HG02840 (cell line): ENCODE results near the gene PSPN.

Experiments used
- ATAC-seq: cut with Tn5 transposase; IDR thresholded peaks from one replicate; pipeline ENCODE4 v1.9.1; 2021; ENCODE audit warnings: mild to moderate bottlenecking, moderate library complexity, moderate number of reproducible peaks; ENCODE audit not compliant: unreplicated experiment, low FRiP score

PSPN gene, protein sequence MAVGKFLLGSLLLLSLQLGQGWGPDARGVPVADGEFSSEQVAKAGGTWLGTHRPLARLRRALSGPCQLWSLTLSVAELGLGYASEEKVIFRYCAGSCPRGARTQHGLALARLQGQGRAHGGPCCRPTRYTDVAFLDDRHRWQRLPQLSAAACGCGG

GRCh38 chr19:6375411-6376010 is at the start of gene PSPN:
Gene PSPN (minus strand): TSS chr19:6375933. CDS start chr19:6375849, 84 bp downstream.
- no peak for ATAC-seq

GRCh38 chr19:6424939-6425731 is 49.4 kb upstream of the PSPN start:
- ATAC-seq = peak; percentile 86

DNA sequence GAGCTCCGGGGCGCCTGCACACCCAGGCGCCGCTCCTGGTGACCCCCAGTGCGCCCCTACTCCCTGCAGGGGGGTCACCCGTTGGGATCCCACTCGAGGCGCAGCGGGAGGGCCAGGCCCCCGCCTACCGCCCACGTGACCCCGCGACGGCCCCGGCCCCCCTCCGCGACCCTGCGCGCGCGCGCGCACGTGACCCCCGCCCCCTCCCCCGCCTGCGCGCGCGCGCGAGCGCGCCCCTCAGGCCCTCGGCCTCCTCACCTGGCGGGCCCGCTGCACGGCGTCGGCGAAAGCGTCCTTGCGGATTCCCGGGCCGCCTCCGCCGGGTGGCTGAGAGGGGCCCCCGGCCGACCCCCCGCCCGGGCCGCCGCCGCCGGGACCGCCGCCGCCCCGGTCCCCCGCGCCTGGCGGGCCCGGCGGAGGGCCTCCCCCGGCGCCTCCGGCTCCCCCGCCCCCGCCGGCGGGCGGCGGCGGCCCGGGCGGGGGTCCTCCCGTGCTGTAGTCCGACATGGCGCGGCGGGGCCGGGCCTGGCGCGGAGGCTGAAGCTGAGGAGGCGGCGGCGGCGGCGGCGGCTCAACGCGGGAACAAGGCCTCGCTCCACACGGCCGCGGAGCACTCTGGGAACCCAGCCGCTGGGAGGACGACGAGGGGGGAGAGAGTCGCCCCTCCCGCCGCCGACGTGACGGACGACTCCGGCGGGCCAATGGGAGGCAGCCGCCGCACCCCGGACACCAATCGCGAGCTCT is 48.6 kb upstream of the PSPN start, which contains the start of gene KHSRP:
Gene KHSRP (minus strand): TSS at position 617 of the 744 bp plus-strand sequence. CDS start 110 bp downstream, at position 507.
- no peak for ATAC-seq

DNA sequence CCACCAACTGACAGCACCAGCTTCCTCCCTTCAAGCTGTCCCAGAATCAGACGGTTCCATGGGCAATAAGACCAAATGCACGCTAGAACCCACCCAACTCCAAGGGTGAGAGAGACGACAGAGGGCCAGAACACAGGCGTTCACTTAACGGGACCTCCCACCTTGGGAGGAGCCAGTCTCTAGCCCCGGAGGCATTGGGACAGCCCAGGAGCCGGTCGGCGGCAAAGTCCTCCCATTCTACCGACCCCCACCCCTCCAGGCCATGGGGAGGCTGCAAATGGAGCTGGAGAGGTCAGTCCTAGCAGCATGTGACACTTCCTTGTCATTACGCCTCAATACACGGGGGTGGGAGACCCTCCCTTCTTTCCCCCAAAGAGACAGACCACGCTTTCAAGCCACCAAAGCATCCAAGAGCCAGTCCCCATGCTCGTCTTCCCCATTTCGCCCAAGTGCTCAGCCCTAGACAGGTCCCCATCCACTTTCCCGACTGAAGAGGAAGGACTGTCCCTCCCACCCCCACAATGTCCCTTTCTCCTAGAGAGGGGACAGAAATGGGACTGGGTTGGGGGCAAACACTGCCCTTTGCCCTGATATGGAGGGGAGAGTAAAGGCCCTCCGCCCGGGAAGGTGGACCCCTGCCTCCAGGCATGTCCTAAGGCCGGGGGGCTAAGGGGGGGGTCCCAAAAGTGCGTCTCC is 47.9 kb upstream of the PSPN start:
- no peak for ATAC-seq

- ATAC-seq = no peak
Observed at GRCh38 chr19:6421075-6422014, 45.6 kb upstream of the PSPN start.

- no peak for ATAC-seq
Observed at GRCh38 chr19:6418562-6418932, 42.8 kb upstream of the PSPN start.

DNA sequence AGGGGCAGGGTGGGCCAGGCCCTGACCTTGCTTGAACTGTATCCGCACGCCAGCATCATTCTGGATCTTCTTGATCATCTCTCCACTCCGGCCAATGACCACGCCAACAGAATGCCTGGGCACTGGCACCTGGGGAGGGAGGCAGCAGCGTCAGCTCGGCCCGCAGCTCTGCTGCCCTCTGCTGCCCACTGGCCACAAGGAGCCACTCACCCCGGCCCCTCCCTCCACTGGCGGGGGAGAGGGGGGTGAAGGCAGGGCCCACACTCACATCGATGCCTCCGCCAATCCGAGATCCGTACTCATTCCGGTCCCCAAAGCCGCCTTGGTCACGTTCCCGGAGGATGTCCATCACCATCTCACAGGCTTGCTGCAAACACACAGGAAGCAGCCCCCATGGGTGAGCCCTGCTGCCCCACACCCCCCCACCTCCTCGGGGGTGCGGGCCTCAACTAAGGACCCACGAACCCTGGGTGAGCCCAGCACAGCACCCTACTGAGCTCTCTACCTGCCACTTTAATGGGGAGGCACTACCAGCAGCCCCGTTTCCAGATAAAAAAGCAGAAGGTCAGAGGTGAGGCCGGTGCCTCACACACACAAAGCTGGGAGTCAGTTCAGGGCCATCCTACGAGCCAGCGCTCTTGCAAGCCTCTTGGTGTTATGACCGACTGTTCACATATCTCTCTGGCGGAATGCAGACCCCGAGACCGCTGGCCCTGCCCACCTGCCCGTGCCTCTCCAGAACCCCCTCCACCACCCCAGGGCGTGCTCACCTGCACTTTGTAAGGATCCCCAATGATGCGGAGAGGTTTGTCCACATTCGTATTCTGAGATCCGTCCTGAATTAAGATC is 42.2 kb upstream of the PSPN start:
- ATAC-seq = no peak

- ATAC-seq = no peak
Observed at GRCh38 chr19:6416658-6417405, 41.1 kb upstream of the PSPN start.

GRCh38 chr19:6415591-6416190 is 40.0 kb upstream of the PSPN start:
- no peak for ATAC-seq

DNA sequence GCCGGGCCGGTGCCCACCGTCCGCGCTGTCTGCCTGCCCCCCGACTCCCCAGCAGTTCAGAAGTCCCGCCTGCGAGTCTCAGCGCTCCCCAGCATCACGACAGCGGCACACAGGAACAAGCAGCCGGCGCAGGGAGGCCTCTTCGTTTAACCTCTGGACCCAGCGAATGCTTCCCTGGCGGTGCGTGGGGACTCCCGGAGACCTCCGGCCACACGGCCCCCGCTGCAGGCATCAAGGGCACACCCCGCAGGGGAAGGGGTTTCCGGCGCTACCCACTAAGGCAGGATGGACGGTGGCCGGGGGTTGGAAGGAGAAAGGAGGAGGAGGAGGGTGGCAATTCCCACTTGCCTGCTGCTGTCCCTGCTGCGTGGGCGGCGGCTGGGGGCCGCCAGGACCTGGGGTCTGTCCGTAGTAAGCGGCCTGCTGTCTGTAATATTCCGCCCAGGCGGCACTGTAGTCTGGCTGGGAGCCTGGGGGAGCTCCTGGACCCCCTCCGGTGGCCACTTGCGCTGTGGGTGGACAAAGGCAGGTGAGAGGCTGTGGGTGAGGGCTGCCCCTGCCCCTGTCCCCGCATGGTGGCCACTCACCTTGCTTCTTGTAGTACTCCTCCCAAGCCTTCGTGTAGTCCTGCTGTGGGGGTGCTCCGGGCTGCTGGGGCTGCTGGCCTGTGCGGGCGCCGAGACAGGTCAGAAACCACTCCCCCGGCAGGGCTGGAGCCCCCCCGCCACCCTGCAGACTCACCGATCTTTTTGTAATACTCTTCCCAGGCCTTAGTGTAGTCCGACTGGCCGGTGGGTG is 39.3 kb upstream of the PSPN start:
- no peak for ATAC-seq

DNA sequence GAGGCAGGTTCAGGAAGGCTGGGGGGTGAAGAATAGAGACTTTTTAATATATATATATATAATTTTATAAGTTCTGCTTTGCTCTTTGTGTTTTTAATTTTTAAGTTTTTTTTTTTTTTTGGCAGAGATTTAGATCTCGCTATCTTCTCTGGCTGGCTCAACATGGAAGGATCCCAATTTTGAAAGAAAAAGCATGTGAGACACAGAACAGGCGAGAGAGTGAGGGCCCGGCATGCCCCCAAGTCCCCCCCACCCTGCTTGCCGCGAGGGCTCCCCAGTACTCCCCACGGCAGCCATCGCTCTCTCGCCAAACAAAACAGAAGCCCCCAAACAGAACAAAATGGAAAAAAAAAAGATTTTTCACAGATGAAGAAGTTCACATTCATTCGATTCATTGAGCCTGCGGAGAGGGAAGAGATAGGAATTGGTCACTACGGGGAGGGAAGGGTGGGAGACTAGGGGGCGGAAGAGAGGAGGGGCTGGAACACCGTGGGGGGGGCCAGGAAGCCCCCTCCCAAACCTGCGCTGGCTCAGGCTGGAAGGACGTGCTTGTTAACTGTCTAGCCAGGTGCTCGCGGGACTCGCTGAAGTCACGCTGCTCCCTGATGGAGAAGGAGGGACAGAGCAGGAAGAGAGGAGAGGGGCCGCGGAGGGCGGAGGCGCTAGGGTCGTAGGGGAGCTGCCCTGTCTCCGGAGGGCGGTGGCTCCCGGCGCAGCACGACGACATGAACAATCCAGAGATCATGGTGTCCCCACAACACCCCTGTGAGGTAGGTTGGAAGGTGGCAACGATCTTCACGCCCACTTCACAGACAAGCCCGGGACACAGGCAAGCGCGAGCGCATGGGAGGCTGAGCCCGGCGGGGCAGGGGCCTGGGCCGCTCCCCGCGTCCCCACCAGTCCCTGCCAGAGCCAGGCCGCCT is 38.2 kb upstream of the PSPN start:
- no peak for ATAC-seq

- ATAC-seq = no peak
Observed at GRCh38 chr19:6413291-6413690, 37.6 kb upstream of the PSPN start.

DNA sequence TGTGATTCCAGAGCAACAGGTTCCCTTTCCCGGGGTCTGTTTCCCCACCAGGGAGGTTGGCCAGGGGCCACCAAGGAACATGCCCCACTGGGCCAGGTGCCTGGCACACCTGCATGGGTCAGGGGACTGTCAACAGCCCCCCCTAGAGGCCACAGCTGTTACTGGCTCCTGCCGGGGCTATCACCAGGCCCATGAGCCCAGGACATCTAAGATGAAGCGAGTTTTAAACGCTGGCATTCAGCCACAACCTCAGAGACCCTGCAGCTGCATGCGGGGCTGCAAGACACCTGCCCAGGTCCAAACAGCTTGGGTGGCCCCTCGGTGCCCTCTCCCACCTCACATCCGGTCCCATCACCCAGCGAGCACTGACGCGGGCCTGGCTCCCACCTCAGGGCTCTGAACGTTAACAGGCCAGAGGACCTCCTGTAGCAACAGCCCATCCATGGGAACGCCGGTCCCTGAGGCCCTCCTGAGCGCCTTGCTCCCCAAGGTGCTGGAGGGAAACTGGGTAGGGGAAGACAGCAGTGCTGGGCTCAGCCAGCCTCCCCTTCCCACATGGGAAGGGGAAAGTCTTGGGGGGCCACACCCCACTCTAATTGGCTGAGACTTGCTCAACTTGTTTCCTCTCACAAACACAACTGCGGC is 36.8 kb upstream of the PSPN start:
- ATAC-seq = no peak

- no peak for ATAC-seq
Observed at GRCh38 chr19:6412061-6412446, 36.3 kb upstream of the PSPN start.

- no peak for ATAC-seq
Observed at GRCh38 chr19:6409346-6409745, 33.6 kb upstream of the PSPN start.
